Testis (tissue), 2 donors: ENCODE measurements around the gene PLB1.

Experiments
- POLR2A ChIP-seq: fragments of 450-650 bp; IDR thresholded peaks from one replicate; pipeline ENCODE4 v1.6.1; 2017; ENCODE audit warnings: antibody characterized with exemption, mild to moderate bottlenecking, moderate library complexity
- TF ChIP-seq, protein P1 (sequence below), 3 experiments: fragments of 450-650 bp in 2 of 3; fragments of 200-600 bp in 1 of 3; sonication (generic) in 1 of 3; IDR thresholded peaks; one replicate each; pipeline ENCODE4 v1.5.1; 2016 to 2019; ENCODE audit warnings: antibody characterized with exemption in 3 of 3, mild to moderate bottlenecking in 2 of 3, moderate library complexity in 1 of 3

DNA sequence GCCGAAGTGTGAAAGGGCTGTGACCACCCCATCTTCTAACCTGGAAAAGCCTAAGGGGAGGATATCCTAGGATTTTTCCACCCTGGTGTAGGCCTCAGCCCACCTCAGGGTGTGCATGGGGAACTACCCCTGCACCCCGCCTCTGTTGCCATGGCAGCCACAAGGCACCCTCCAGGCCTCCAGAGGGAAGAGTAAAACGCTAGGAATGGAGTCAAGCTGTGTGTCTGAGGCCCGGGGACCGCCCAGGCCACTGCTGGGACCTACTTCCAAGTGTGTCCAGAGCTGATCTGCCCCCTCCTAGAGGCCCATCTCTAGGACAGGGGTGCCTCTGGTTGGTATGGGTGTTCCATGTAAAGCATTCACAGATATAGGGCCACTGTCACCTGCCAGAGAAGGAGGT lies 86.7 kb downstream of the PLB1 start:
- TF ChIP-seq, protein P1, sequence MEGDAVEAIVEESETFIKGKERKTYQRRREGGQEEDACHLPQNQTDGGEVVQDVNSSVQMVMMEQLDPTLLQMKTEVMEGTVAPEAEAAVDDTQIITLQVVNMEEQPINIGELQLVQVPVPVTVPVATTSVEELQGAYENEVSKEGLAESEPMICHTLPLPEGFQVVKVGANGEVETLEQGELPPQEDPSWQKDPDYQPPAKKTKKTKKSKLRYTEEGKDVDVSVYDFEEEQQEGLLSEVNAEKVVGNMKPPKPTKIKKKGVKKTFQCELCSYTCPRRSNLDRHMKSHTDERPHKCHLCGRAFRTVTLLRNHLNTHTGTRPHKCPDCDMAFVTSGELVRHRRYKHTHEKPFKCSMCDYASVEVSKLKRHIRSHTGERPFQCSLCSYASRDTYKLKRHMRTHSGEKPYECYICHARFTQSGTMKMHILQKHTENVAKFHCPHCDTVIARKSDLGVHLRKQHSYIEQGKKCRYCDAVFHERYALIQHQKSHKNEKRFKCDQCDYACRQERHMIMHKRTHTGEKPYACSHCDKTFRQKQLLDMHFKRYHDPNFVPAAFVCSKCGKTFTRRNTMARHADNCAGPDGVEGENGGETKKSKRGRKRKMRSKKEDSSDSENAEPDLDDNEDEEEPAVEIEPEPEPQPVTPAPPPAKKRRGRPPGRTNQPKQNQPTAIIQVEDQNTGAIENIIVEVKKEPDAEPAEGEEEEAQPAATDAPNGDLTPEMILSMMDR (IDR thresholded peaks at IDR 0.05): no peak
- no peak for TF ChIP-seq POLR2A
